ENCODE measurements around the gene TLX2.

The TLX2 gene

DNA sequence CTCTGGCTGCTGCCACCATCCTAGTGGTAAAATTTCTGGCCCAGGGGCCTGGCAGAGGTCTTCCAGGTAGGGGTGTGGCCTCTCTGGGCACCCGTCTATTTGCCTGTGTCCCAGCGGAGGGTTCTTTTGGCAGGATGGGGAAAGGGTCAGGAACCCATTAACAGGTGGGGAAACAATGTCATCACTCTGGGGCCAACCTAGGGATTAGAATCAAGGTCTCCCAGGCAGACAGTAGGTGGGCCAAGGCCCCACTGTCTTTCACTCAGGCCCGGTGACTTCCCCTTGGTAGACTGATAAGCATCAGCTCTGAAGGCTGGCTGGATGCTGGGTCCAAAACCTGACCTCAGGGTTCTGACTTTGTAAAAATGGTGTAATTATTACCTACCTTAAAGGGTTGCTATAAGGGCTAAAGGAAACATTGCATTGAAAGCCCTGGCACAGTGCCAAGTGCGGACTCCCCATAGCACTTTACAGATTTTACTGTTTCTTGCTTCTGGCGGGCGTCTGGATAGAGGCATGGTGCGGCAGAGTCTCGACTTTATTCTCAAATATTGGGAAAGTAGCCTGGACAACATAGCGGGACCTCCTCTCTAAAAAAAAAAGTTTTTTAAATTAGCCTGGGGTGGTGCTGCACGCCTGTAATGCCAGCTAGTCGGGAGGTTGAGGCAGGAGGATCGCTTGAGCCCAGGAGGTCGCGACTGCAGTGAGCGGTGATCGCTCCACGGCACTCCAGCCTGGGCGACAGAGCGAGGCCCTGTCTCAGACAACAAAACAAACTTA, 17.1 kb upstream of the TLX2 start:
- no peak for DNase-seq (ENCODE audit: low read depth)

DNA sequence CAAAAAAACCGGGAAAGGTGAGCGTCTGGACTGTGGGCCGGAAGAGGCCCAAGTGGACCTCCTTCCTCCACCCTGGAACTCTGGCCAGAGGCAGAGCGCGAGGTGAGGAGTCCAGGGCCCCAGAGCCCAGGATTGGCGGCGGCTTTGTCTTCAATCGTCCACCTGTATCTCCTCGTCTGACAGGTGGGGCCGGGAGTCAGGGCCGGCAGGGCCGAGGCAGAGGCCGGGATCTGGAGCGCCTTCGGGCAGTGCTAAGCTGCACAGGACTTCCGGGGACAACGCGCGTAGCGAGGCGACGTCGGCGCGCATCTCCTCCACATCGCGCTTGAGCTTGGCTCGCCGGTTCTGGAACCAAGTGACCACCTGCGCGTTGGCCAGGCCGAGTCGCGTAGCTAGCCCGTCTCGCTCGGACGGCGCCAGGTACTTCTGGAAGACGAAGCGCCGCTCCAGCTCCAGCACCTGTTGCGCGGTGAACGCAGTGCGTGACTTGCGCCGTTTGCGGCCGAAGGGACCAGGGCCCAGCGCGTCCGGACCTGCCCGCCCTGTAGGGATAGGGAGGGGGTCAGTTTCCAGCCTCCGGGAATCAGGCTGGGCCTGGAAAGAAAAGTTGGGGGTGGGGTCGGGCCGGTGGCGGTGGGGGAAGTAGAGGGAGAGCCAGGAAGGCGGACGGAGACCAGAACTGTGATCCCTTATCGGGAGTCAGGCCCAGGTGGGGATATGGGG, 16.3 kb upstream of the TLX2 start:
- DNase-seq (ENCODE audit: low read depth): no peak

GRCh38 chr2:74498500-74499266, 15.6 kb upstream of the TLX2 start:
- DNase-seq (ENCODE audit: low read depth): no peak

DNA sequence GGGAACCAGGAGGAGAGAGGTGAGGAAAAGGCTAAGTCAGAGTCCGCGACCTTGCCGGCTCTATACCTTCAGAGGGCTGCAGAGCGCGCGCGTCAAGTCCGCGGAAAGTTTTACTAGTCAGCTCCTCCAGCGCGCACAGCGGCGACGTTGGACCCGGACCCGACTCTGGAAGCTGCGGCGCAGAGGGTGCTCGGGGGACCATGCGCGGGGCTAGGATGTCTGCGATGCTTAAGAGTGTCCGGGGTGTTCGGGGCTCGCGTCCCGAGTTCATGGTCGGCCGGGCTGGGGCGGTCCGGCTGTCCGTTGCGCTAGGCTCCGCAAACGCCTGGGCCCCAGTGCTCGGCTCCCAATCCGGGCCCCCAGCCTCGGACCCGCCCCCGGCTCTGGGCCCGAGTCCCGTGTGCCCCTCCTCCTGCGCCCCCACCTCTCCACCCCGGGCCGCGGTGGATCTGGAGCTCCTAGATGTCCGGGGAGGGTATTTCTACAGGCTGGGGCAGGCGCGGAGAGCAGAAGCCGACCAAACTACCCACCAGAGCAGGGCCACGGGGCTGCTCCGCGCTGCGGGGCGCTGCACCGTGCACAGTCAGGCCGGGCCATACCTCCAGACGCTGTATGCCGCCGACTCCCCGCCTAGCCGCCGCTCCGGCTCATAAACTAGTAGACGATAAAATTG, 14.8 kb upstream of the TLX2 start, which contains the start of gene LBX2:
TSS of gene LBX2 (minus strand) at position 337 of the 673 bp plus-strand sequence. CDS start at position 271, 66 bp downstream.
- DNase-seq (ENCODE audit: low read depth): no peak

- DNase-seq (ENCODE audit: low read depth): no peak
Measured at GRCh38 chr2:74499940-74500577, 14.2 kb upstream of the TLX2 start.

DNA sequence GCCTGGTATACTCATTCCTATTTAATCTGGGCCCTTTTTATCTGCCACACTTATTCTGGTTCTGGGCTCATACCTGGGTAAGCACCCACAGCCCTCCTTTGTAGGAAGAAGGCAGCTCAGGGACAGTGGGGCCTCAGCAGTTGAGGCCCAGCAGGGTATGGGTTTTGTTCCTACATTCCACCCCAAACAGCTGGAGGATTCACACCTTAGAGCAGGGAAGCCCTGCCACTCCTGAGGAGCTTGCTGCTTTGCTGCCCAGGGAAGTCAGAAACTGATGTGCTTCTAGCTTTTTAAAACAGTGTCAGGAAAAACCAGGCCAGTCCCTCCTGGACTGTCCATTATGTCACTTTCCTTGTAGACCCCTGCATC, 13.7 kb upstream of the TLX2 start:
- no peak for DNase-seq (ENCODE audit: low read depth)

GRCh38 chr2:74501335-74502071, 12.7 kb upstream of the TLX2 start:
- no peak for DNase-seq (ENCODE audit: low read depth)

DNA sequence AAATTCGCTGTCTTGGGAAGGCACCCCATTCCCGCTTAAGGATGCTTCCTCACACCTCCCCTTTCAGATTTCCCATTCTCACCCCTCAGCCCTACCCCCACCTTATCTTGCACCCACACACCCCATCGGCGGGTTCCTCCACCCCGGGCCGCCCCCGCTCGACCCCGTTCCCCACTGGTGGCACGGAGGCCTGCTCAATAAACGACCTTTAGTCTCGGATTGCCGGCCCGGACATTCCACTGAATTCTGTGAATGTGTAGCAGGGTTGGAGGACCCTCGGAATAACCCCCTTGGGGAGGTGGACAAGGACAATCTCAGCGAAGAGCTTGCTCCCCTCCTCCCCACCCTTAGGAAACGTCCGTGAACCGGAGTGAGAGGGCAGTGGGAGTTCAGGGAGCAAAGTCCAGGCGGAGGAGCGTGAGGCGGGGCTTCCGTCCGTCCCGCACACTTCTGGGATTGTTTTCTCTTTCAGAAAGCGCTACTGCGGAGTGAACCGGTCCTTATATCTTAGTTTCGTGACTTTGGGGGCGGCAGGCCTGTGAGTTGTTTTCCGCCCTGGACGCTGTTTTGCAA, 12.0 kb upstream of the TLX2 start:
- DNase-seq (ENCODE audit: low read depth): no peak

GRCh38 chr2:74502720-74503505, 11.3 kb upstream of the TLX2 start:
- peak; percentile 54 for DNase-seq (ENCODE audit: low read depth)

DNA sequence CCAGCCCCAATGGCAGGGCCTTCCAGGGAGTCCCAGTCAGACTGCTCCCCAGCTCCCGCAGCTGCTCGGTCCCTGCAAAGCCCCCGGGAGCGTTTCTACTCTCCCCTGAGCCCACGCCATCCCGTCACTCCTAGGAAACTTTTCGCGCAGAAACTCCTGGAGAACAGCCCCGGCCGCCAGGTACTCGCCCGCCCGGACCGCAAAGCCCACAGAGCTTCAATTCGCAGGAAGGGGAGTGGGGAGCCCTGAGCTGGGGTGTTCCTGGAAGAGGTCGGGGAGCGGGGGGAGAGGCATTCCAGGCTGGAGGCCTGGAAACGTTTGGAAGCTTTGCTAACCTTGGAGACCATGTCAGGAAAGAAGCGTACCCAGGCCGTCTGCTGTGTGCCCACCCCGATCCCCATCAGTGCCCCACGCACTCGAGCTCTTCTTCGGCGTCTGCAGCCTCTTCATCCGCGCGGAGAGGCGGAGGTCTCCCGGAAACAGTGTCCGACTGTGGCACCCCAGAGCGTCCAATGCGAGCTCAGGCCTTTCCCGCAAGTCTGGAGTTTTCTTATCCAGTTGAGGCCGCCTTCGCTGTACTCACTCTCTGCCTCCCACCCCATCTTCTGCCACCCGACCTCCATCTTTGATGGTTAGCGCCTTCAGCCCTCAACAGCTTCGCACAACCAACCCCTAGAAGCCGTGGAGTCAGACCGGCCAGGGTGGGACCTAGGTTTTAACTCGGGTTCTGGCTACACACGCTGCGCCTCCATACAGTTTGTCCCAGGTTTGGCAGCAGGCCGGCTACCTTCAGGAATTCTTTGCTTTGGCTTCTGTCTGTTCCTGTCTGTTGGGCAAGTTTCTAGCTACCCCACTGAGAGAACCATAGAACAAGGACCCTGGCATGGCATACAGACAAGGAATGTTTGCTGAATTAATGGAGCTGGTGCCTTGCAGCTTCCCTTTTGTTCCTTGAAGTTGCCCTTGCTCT, 10.5 kb upstream of the TLX2 start:
- DNase-seq (ENCODE audit: low read depth): no peak

DNA sequence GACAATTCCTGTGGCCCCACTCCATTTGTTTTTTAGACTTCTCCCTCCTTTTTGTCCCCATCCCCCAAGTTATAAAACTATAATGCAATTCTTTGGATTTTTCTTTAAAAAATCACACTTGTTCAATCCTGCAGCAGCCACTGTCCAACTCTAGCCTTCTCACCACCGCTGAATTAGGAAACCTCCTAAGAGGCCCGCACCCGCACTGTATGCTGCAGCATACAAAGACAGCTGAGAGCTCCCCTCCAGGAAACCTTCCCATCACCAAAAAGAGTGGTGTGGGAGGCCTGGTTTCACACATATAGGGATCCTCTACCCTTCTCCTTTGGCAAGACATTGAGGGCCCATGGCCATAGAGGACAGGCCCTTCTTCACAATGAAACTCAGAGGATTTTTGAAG, 9.7 kb upstream of the TLX2 start:
- DNase-seq (ENCODE audit: low read depth): no peak

DNA sequence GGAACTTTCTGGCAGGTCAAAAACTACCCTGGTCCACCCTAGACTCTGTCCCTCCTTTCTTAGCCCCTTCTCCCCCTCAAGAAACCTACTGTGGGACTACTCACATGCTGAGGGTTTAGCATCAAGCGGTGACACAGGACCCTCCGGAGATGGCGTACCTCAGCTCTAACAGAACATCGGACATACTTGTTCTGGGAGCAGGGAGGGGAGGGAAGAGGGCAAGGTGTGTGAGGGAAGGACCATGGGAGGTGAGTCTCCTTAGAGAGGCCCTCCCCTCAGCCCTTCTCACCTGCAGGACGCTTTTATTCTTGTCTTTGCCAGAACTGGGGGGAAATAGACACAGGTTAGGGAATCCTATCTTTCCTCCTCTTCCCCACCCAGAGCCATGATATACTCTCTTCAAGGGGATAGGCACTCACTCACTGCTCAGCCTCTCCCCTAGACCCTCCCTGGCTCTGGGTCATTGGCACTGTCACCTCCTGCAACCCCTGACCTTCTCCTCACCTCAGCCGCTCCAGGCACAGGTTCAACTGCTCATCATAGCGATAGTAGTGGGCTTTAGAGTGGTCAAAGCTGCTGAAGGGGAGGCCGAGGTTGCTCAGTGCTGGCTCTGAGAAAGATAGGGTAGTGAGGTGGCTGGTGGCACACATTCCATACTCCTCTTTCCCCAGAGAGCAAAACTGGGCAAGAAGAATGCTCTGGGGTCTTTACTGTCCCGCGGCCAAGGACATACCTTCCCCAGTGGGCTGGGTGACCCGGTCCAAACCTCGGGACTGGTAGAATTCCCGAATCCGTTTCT, 8.6 kb upstream of the TLX2 start:
- DNase-seq (ENCODE audit: low read depth): no peak

DNA sequence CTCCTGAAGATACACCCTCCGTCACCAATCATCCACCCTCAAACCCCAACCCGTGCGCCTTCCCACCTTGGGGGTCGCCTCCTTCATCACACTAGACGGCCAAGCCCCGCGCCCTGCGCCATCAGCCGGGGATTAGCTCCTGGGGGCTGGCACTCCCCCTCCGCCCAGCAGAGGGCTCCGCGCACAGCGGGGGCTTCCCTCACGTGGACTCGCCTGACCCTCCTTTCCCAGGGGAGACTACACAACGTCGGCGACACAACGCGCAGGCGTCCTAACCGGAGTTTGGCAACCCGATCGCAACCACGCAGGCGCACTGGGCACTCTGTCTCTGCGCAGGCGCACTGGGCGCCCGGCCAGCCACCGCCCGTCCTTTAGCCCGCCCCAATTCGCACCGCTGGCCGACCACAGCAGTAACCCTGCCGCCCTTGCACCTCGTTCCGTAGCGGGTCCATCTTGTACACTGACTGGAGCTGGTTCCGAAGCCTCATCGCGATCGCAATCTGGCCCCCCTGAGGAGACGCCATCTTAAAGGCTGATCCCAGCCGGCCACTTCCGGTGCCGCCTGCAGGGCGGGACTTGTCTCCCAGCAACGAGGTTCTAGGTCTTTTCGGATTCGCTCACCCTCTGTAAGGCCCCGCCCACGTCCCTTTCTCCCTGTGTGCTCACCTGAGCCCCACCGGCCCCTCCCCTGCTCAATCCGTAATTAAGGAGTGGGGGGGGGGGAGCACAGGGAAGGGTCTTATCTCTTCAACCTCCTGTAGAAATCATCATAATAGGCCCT, 6.9 kb upstream of the TLX2 start, which contains the start of gene PCGF1:
TSS of gene PCGF1 (minus strand) at position 551 of the 781 bp plus-strand sequence. CDS start at position 524, 27 bp downstream.
- DNase-seq (ENCODE audit: low read depth): peak; percentile 96

DNA sequence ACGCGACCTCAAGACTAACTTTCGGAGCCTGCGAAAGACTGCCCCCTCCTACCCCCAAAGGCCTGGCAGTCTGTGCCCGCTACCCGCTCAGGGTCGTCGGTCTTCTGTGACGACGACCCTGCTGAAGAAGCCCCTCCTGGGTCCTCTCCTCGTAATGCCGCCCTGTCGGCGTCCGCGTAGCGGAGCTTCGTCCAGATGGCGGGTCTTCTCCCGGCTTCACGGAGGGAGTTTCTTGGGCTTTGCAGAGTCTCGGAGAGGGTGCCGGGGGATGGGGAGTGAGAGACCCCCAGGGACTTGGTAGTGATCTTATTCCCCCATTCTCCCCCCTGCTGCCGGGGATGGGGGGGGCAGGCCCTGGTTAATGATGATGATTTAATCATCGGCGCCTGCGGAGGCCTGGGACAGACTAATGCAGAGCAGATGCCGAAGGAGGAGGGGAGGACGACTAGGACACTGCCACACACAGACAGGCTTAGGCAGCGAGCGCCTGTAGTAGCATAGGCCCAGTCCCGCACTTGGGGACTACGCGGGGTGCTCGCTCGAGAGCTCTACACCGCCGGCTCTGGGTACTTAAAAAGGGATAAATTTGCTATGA, 6.2 kb upstream of the TLX2 start:
- DNase-seq (ENCODE audit: low read depth): no peak

GRCh38 chr2:74510272-74510671, 4.0 kb upstream of the TLX2 start:
- no peak for DNase-seq (ENCODE audit: low read depth)
